ENCODE measurements around the gene SLC30A1. TPM values are rescaled to one million over a fixed set of nuclear protein-coding genes. Genes with fewer than 3 reads are reported as not detected.

Gene SLC30A1
- total and polyA plus RNA-seq, 4 donors, result 3.1 to 26.3 (median 14.4) TPM

- no peaks in the 10 kb centered on the region for H3K27me3 ChIP-seq (ENCODE audit: control insufficient read depth in 3 of 3, insufficient read depth in 3 of 3, low read length in 2 of 3)
- no peak for TF ChIP-seq CTCF (IDR thresholded peaks at IDR 0.05; ENCODE audit: control extremely low read depth, extremely low read depth)
- 90 to 92% methylated on average over 5 of the region's 5 CpGs for WGBS, 2 donors
- no peak overlapping the region for H3K9ac ChIP-seq (ENCODE audit: insufficient read depth in 1 of 2, low read length in 2 of 2)
- H3K36me3 ChIP-seq (ENCODE audit: control insufficient read depth in 4 of 4, insufficient read depth in 4 of 4, low read length in 4 of 4), result no peaks in the 10 kb centered on the region
- ATAC-seq (ENCODE audit: insufficient read depth, low FRiP score), result no peak
- no peak for DNase-seq
- H3K9me3 ChIP-seq (ENCODE audit: control insufficient read depth in 4 of 4, insufficient read depth in 3 of 4, low read length in 3 of 4), result no peaks in the 10 kb centered on the region
- H3K27ac ChIP-seq (ENCODE audit: low read depth in 1 of 2, low read length in 1 of 2), result no peak overlapping the region
- H3K4me1 ChIP-seq (ENCODE audit: control insufficient read depth in 5 of 5, insufficient read depth in 5 of 5, low read length in 5 of 5), result peaks cover 0 to 14% (median 2%) of the 10 kb centered on the region in 5 donors
- no peak overlapping the region for H3K4me3 ChIP-seq
These were observed 41.1 kb upstream of the SLC30A1 start for GRCh38 chr1:211620097-211620496.

- no peak overlapping the region for H3K27ac ChIP-seq (ENCODE audit: low read depth in 1 of 2, low read length in 1 of 2)
- ATAC-seq (ENCODE audit: insufficient read depth, low FRiP score) (no peak), DNase-seq (no peak)
- no peak for TF ChIP-seq CTCF (IDR thresholded peaks at IDR 0.05; ENCODE audit: control extremely low read depth, extremely low read depth)
- H3K36me3 ChIP-seq (ENCODE audit: control insufficient read depth in 4 of 4, insufficient read depth in 4 of 4, low read length in 4 of 4), result no peaks in the 10 kb centered on the region
- H3K9me3 ChIP-seq (ENCODE audit: control insufficient read depth in 4 of 4, insufficient read depth in 3 of 4, low read length in 3 of 4), result no peaks in the 10 kb centered on the region
- H3K4me3 ChIP-seq, result no peak overlapping the region
- H3K27me3 ChIP-seq (ENCODE audit: control insufficient read depth in 3 of 3, insufficient read depth in 3 of 3, low read length in 2 of 3), result peaks cover 0 to 4% (median 0%) of the 10 kb centered on the region in 3 donors
- peaks cover 0 to 14% (median 2%) of the 10 kb centered on the region in 5 donors for H3K4me1 ChIP-seq (ENCODE audit: control insufficient read depth in 5 of 5, insufficient read depth in 5 of 5, low read length in 5 of 5)
- no peak overlapping the region for H3K9ac ChIP-seq (ENCODE audit: insufficient read depth in 1 of 2, low read length in 2 of 2)
- WGBS, 2 donors, result 83 to 86% methylated on average over 8 of the region's 8 CpGs
These were observed 40.4 kb upstream of the SLC30A1 start for GRCh38 chr1:211619033-211619996.

DNA sequence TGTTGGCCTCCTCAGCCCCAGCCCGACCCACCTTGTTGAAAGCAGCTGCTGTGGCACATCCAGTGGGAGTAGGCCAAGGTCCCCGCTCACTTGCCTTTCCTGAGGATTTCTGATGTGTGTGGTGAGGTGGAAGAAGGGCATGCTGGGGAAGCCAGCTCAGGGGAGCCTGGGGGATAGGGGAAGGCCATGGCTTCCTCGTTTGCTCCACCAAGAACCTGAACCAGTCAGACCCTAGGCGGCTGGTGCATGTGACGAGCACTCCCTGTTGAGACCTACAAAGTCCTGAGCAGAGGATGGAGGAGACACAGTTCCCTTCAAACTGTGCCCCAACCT, 38.0 kb upstream of the SLC30A1 start:
- Histone ChIP-seq H3K36me3 (ENCODE audit: control insufficient read depth in 4 of 4, insufficient read depth in 4 of 4, low read length in 4 of 4) (no peaks in the 10 kb centered on the region), H3K4me1 (ENCODE audit: control insufficient read depth in 5 of 5, insufficient read depth in 5 of 5, low read length in 5 of 5) (peaks cover 0 to 14% (median 3%) of the 10 kb centered on the region in 5 donors), H3K9ac (ENCODE audit: insufficient read depth in 1 of 2, low read length in 2 of 2) (no peak overlapping the region), H3K27ac (ENCODE audit: low read depth in 1 of 2, low read length in 1 of 2) (no peak overlapping the region), H3K9me3 (ENCODE audit: control insufficient read depth in 4 of 4, insufficient read depth in 3 of 4, low read length in 3 of 4) (no peaks in the 10 kb centered on the region), H3K27me3 (ENCODE audit: control insufficient read depth in 3 of 3, insufficient read depth in 3 of 3, low read length in 2 of 3) (peaks cover 0 to 4% (median 0%) of the 10 kb centered on the region in 3 donors), H3K4me3 (no peak overlapping the region)
- ATAC-seq (ENCODE audit: insufficient read depth, low FRiP score) (no peak), DNase-seq (no peak)
- 91 to 92% methylated on average over 5 of the region's 5 CpGs for WGBS, 2 donors
- TF ChIP-seq CTCF (IDR thresholded peaks at IDR 0.05; ENCODE audit: control extremely low read depth, extremely low read depth), result no peak

All from lung (tissue), 12 donors.